ENCODE results near the gene CELF2. TPM values are rescaled to one million over a fixed set of nuclear protein-coding genes. Genes with fewer than 3 reads are reported as not detected.

The CELF2 gene
- total RNA-seq, 1 donor from 2014 or later = 11.0 TPM

GRCh38 chr10:11377267-11377666 lies 359.6 kb downstream of the CELF2 start:
- TF ChIP-seq CTCF (conservative IDR thresholded peaks at IDR 0.05; ENCODE audit: low read depth, low read length) = no peak
- DNase-seq (ENCODE audit: low read depth) = no peak
- no peak overlapping the region for H3K4me3 ChIP-seq (ENCODE audit: low read depth, low read length)

GRCh38 chr10:11378835-11379234 lies 361.2 kb downstream of the CELF2 start:
- H3K4me3 ChIP-seq (ENCODE audit: low read depth, low read length) = no peak overlapping the region
- no peak for TF ChIP-seq CTCF (conservative IDR thresholded peaks at IDR 0.05; ENCODE audit: low read depth, low read length)
- DNase-seq (ENCODE audit: low read depth) = no peak

GRCh38 chr10:11379771-11380170 lies 362.1 kb downstream of the CELF2 start:
- H3K4me3 ChIP-seq (ENCODE audit: low read depth, low read length) = no peak overlapping the region
- TF ChIP-seq CTCF (conservative IDR thresholded peaks at IDR 0.05; ENCODE audit: low read depth, low read length) = no peak
- DNase-seq (ENCODE audit: low read depth) = no peak

- DNase-seq (ENCODE audit: low read depth) = no peak
- no peak for TF ChIP-seq CTCF (conservative IDR thresholded peaks at IDR 0.05; ENCODE audit: low read depth, low read length)
- H3K4me3 ChIP-seq (ENCODE audit: low read depth, low read length) = no peak overlapping the region
Measured at GRCh38 chr10:11381023-11381422, 363.4 kb downstream of the CELF2 start.

- no peak for TF ChIP-seq CTCF (conservative IDR thresholded peaks at IDR 0.05; ENCODE audit: low read depth, low read length)
- no peak for DNase-seq (ENCODE audit: low read depth)
- no peak overlapping the region for H3K4me3 ChIP-seq (ENCODE audit: low read depth, low read length)
Measured at GRCh38 chr10:11381511-11381910, 363.8 kb downstream of the CELF2 start.

GRCh38 chr10:11382187-11382586 lies 364.5 kb downstream of the CELF2 start:
- no peak overlapping the region for H3K4me3 ChIP-seq (ENCODE audit: low read depth, low read length)
- no peak for DNase-seq (ENCODE audit: low read depth)
- no peak for TF ChIP-seq CTCF (conservative IDR thresholded peaks at IDR 0.05; ENCODE audit: low read depth, low read length)

GRCh38 chr10:11386044-11386443 lies 368.4 kb downstream of the CELF2 start:
- no peak for DNase-seq (ENCODE audit: low read depth)
- no peak overlapping the region for H3K4me3 ChIP-seq (ENCODE audit: low read depth, low read length)
- no peak for TF ChIP-seq CTCF (conservative IDR thresholded peaks at IDR 0.05; ENCODE audit: low read depth, low read length)

All from epithelial cell of proximal tubule (primary cell).